Left ventricle myocardium inferior (tissue), 1 donor: ENCODE data around the gene C11orf71. TPM values are rescaled to one million over a fixed set of nuclear protein-coding genes. Genes with fewer than 3 reads are reported as not detected.

Experiments
- DNase-seq: peaks from one replicate; pipeline ENCODE4 v3.0.0-alpha.2; 2020
- H3K27ac ChIP-seq: fragments of 200-600 bp; replicated peaks from 2 replicates; pipeline ENCODE4 v1.8.0; 2021
- H3K27me3 ChIP-seq: fragments of 200-600 bp; 2 replicates; pipeline ENCODE4 v1.8.0; 2021; ENCODE audit warnings: low read depth
- H3K36me3 ChIP-seq: fragments of 200-600 bp; 2 replicates; pipeline ENCODE4 v1.8.0; 2021
- H3K4me1 ChIP-seq: fragments of 200-600 bp; 2 replicates; pipeline ENCODE4 v1.8.0; 2021
- H3K4me3 ChIP-seq: fragments of 200-600 bp; 2 replicates; pipeline ENCODE4 v1.8.0; 2021; ENCODE audit warnings: mild to moderate bottlenecking, moderate library complexity
- H3K9me3 ChIP-seq: fragments of 200-600 bp; replicated peaks from 2 replicates; pipeline ENCODE4 v1.8.0; 2021
- intact Hi-C: fragments of 100-400 bp; cut with micrococcal nuclease; formaldehyde crosslinking; loops from one replicate; pipeline ENCODE4 v1.11.0; 2022
- long read RNA-seq: library from polyadenylated mRNA; unstranded; transcript quantifications from one replicate; pipeline ENCODE4 v2.0.0, GENCODE V29; 2021
- total RNA-seq: library from RNA; stranded (reverse); fragmentation: NEBNext Ultra II Directional; extraction: Animal tissue kit (Norgen Biotek cat#: 25700); gene quantifications from one replicate; pipeline ENCODE4 v1.2.1, GENCODE V29; 2021
- TF ChIP-seq, protein P1 (sequence below): fragments of 200-600 bp; IDR thresholded peaks from 2 replicates; pipeline ENCODE4 v1.8.0; 2021; ENCODE audit warnings: antibody characterized with exemption, mild to moderate bottlenecking, borderline replicate concordance
- donor health status: DM: no; HTN: yes; CAD: no; lungs with severe emphysema.

C11orf71 gene, protein sequence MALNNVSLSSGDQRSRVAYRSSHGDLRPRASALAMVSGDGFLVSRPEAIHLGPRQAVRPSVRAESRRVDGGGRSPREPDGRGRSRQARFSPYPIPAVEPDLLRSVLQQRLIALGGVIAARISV
- 10.5 TPM for total RNA-seq
- long read RNA-seq, transcript C11orf71-202 (1 exons, 1,980 nt), result major isoform, 18 of 18 reads
- long read RNA-seq, partial matches to known transcripts, result 0 of 18 reads
- long read RNA-seq, other reads (novel, unspliced or antisense), result 0 of 18 reads

DNA sequence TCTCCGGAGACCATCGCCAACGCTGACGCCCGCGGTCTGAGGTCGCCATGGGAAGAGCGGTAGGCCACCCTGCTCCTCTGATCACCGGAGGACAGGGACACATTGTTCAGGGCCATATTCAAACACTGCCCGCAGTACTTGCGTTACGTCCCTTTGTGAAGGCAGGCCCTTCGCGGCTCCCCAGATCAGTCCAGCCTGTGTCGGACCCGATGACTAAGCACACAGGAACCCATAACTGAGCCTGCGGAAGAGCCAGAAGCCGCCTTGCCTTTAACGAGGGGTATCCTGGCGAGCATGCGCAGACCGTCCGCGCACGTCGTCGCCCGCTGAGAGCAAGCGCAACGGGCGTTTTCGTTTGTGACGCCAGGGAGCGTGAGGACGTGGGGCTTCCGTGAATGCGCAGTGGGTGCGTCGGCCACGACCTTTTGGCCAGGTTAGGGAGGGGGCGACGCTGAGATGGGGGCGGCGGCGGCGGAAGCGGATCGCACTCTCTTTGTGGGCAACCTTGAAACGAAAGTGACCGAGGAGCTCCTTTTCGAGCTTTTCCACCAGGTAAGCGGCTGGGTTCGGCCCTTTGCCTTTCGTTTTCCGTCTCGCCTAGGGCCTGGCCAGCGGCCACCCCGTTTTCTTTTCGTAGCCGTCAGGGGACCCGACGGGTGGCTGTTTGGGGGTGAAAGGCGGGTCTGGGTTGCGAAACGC is at the start of gene C11orf71, which contains the start of gene RBM7:
TSS of gene C11orf71 (minus strand) at position 296 of the 699 bp plus-strand sequence. CDS start at position 116, 180 bp downstream.
TSS of gene RBM7 (plus strand) at position 451 of the 699 bp plus-strand sequence. CDS start at position 457, 6 bp downstream.
- intact Hi-C loops, result no loop called here
- peak within 1 kb of the TSS; percentile 84 for H3K4me3 ChIP-seq
- DNase-seq, result peak; percentile 98
- H3K9me3 ChIP-seq, result no peaks in the 10 kb centered on the region
- TF ChIP-seq, protein P1, sequence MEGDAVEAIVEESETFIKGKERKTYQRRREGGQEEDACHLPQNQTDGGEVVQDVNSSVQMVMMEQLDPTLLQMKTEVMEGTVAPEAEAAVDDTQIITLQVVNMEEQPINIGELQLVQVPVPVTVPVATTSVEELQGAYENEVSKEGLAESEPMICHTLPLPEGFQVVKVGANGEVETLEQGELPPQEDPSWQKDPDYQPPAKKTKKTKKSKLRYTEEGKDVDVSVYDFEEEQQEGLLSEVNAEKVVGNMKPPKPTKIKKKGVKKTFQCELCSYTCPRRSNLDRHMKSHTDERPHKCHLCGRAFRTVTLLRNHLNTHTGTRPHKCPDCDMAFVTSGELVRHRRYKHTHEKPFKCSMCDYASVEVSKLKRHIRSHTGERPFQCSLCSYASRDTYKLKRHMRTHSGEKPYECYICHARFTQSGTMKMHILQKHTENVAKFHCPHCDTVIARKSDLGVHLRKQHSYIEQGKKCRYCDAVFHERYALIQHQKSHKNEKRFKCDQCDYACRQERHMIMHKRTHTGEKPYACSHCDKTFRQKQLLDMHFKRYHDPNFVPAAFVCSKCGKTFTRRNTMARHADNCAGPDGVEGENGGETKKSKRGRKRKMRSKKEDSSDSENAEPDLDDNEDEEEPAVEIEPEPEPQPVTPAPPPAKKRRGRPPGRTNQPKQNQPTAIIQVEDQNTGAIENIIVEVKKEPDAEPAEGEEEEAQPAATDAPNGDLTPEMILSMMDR, result no peak
- no peaks in the 10 kb centered on the region for H3K27me3 ChIP-seq
- H3K36me3 ChIP-seq, result peaks cover 3% of the 10 kb centered on the region
- H3K27ac ChIP-seq, result peak within 1 kb of the TSS; percentile 98
- H3K4me1 ChIP-seq, result peaks cover 80% of the 10 kb centered on the region

DNA sequence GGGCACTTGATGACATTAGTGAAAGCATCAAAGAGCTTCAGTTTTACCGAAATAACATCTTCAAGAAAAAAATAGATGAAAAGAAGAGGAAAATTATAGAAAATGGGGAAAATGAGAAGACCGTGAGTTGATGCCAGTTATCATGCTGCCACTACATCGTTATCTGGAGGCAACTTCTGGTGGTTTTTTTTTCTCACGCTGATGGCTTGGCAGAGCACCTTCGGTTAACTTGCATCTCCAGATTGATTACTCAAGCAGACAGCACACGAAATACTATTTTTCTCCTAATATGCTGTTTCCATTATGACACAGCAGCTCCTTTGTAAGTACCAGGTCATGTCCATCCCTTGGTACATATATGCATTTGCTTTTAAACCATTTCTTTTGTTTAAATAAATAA is 49.5 kb upstream of the C11orf71 start:
- Histone ChIP-seq H3K4me3 (no peak overlapping the region), H3K27me3 (no peaks in the 10 kb centered on the region), H3K4me1 (peaks cover 37% of the 10 kb centered on the region), H3K36me3 (peaks cover 54% of the 10 kb centered on the region), H3K27ac (no peak overlapping the region), H3K9me3 (no peaks in the 10 kb centered on the region)
- no peak for DNase-seq
- intact Hi-C loops, result no loop called here
- TF ChIP-seq, protein P1, result no peak

DNA sequence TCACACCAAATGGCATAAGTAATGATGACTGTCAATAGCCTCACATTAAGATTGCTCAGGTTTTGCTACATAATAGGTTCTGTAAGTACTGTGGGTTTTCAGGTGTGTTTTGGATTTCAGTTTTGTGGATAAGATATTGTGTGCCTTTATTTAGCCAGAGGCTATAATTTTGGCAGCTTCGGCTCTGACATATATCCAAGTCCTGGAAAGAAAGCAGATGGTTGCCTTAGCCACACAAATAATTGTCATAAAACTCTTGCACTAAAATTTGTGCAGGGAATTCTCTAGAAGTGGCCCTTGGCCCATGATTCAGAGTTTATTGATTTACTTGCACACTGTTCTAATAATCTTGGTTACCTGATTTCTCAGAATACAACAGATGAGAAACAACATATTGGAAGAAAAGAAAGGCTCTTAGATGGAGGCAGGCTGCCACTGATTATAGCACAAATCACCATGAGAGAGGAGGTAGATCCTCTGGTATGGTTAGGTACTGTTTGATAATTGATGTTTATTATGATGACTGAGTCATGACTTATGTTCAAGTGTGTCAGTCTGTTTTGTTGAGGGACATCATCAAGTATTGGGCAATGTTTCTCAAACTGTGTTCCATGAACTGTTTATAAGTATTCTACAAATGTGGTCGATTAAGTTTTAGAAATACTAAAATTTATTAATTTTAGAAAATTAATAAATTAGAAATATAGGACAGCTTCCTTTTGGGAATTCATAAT is 48.6 kb upstream of the C11orf71 start:
- Histone ChIP-seq H3K27me3 (no peaks in the 10 kb centered on the region), H3K4me3 (no peak overlapping the region), H3K9me3 (no peaks in the 10 kb centered on the region), H3K4me1 (peaks cover 46% of the 10 kb centered on the region), H3K36me3 (peaks cover 64% of the 10 kb centered on the region), H3K27ac (peak overlapping the region; percentile 7)
- intact Hi-C loops, result no loop called here
- no peak for DNase-seq
- TF ChIP-seq, protein P1, result no peak

DNA sequence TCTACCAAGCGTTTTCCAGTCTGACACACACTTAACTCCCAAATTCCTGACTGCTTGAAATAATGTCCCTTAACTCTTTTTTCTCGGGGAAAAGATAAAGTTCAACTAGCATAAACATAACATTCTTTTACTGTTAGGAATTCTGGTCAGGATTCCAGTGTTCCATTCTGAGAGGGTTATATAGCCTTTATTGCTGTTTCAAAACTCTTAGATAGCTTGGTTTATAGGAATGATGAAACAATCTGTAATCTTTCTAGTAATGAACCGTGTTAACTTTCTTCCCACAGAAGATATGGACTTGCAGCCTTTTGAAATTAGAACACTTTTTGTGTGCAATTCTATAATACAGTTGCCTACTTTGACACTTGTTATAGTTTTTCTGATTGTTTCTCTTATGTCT is 47.6 kb upstream of the C11orf71 start:
- H3K9me3 ChIP-seq, result no peaks in the 10 kb centered on the region
- H3K27me3 ChIP-seq, result no peaks in the 10 kb centered on the region
- intact Hi-C loops, result no loop called here
- peak overlapping the region; percentile 7 for H3K27ac ChIP-seq
- TF ChIP-seq, protein P1, result no peak
- peaks cover 56% of the 10 kb centered on the region for H3K4me1 ChIP-seq
- peaks cover 58% of the 10 kb centered on the region for H3K36me3 ChIP-seq
- no peak overlapping the region for H3K4me3 ChIP-seq
- DNase-seq, result no peak

DNA sequence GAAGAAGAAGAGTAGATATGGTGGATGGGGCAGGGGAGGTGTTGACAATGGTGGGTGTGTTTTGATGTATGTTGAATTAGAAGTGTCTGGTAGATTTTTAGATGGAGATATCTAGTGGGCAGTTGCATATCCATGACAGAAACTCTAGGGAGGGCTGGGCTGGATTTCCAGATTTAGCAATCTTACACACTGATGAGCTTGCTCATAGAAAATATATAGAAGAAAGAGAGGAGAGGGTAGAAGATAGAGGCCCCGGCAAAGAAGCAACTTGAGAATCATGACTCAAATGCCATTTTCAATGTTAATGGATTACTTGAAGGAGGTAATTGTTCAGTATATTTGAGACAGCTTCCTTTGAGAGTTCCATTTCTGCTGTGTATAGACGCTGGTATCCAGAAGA is 47.1 kb upstream of the C11orf71 start:
- DNase-seq, result no peak
- TF ChIP-seq, protein P1, result no peak
- intact Hi-C loops, result no loop called here
- Histone ChIP-seq H3K36me3 (peaks cover 54% of the 10 kb centered on the region), H3K27ac (peak overlapping the region; percentile 7), H3K4me1 (peaks cover 60% of the 10 kb centered on the region), H3K27me3 (no peaks in the 10 kb centered on the region), H3K4me3 (no peak overlapping the region), H3K9me3 (no peaks in the 10 kb centered on the region)
